SU-DHL-6 (cell line): ENCODE measurements around the gene CALML4.
"Not testable (repeated sequence)": the region's sequence is repeated elsewhere in the genome, so short reads cannot be mapped to it uniquely, and the experiment has no call there.

ENCODE experiments used
- H2AFZ ChIP-seq: fragments of 200-600 bp; sonication (generic); 2 replicates; pipeline ENCODE4 v1.6.1; 2014; ENCODE audit warnings: low read depth, mild to moderate bottlenecking, moderate library complexity, mixed read lengths, antibody characterized with exemption, low read length; ENCODE audit not compliant: severe bottlenecking
- H3F3A ChIP-seq: fragments of 200-600 bp; shearing (Covaris generic); 2 replicates; pipeline ENCODE4 v1.6.0; 2016; ENCODE audit warnings: antibody characterized with exemption, mild to moderate bottlenecking; ENCODE audit not compliant: insufficient read depth
- H3K27ac ChIP-seq: fragments of 200-600 bp; sonication (generic); 2 replicates; pipeline ENCODE4 v1.5.1; 2016; ENCODE audit warnings: low read depth, mild to moderate bottlenecking, low read length, moderate library complexity, mixed read lengths
- H3K27me3 ChIP-seq: fragments of 200-600 bp; sonication (generic), shearing (Covaris generic); 2 replicates; pipeline ENCODE4 v1.6.0; 2014; ENCODE audit warnings: mild to moderate bottlenecking, low read length
- H3K36me3 ChIP-seq: fragments of 200-600 bp; sonication (generic); 2 replicates; pipeline ENCODE4 v1.6.1; 2014; ENCODE audit warnings: mild to moderate bottlenecking, low read length, mixed read lengths
- H3K4me2 ChIP-seq: fragments of 300-600, 200-600 bp; shearing (Covaris generic), sonication (generic); 2 replicates; pipeline ENCODE4 v1.6.0; 2014; ENCODE audit warnings: low read length, low read depth, mild to moderate bottlenecking; ENCODE audit not compliant: poor library complexity, severe bottlenecking
- H3K4me3 ChIP-seq: fragments of 200-600 bp; sonication (generic); 2 replicates; pipeline ENCODE4 v1.5.1; 2014; ENCODE audit warnings: antibody characterized with exemption, low read length, mild to moderate bottlenecking, mixed read lengths; ENCODE audit not compliant: insufficient read depth, poor library complexity, severe bottlenecking
- H3K79me2 ChIP-seq: fragments of 200-600 bp; sonication (generic); 2 replicates; pipeline ENCODE4 v1.6.1; 2014; ENCODE audit warnings: mild to moderate bottlenecking, low read length, moderate library complexity; ENCODE audit not compliant: insufficient read depth
- H3K9ac ChIP-seq: fragments of 200-600 bp; sonication (generic); 2 replicates; pipeline ENCODE4 v1.7.0; 2014; ENCODE audit warnings: mild to moderate bottlenecking, low read length
- H3K9me2 ChIP-seq: fragments of 200-600 bp; sonication (generic); replicated peaks from 2 replicates; pipeline ENCODE4 v1.6.1; 2014; ENCODE audit warnings: low read length; ENCODE audit not compliant: insufficient read depth
- H3K9me3 ChIP-seq: fragments of 200-600 bp; sonication (generic); 2 replicates; pipeline ENCODE4 v1.6.1; 2014; ENCODE audit warnings: low read length, mixed read lengths; ENCODE audit not compliant: insufficient read depth
- H4K20me1 ChIP-seq: fragments of 200-600 bp; sonication (generic); 2 replicates; pipeline ENCODE4 v1.6.1; 2014; ENCODE audit warnings: low read depth, mild to moderate bottlenecking, antibody characterized with exemption, low read length, moderate library complexity, mixed read lengths
- CTCF ChIP-seq: fragments of 200-600 bp; sonication (generic); IDR thresholded peaks from one replicate; pipeline ENCODE4 v1.5.1; 2017; ENCODE audit warnings: antibody characterized with exemption, mild to moderate bottlenecking, low read length, moderate library complexity; ENCODE audit not compliant: insufficient read depth, poor library complexity, severe bottlenecking
- EZH2phosphoT487 ChIP-seq: fragments of 200-600 bp; sonication (generic), shearing (Covaris generic); conservative IDR thresholded peaks from 2 replicates; pipeline ENCODE4 v1.6.1; 2018; ENCODE audit warnings: mild to moderate bottlenecking, antibody characterized with exemption, low read length, moderate library complexity, mixed read lengths

The CALML4 gene

GRCh38 chr15:68203956-68204355, 1.2 kb downstream of the CALML4 start:
- no peak overlapping the region for H3K27ac ChIP-seq
- H2AFZ ChIP-seq = no peak overlapping the region
- H4K20me1 ChIP-seq = no peaks in the 10 kb centered on the region
- H3K9ac ChIP-seq = no peak overlapping the region
- H3K9me3 ChIP-seq = no peaks in the 10 kb centered on the region
- no peak overlapping the region for H3K4me2 ChIP-seq
- peaks cover 25% of the 10 kb centered on the region; the same call in 1 of the 2 replicates for H3K79me2 ChIP-seq
- no peak overlapping the region for H3K4me3 ChIP-seq
- no peaks in the 10 kb centered on the region for H3F3A ChIP-seq
- no peaks in the 10 kb centered on the region for H3K36me3 ChIP-seq
- TF ChIP-seq CTCF (no peak), EZH2phosphoT487 (no peak)
- H3K27me3 ChIP-seq = no peaks in the 10 kb centered on the region
- H3K9me2 ChIP-seq = no peaks in the 10 kb centered on the region

- H3K79me2 ChIP-seq = peaks cover 20% of the 10 kb centered on the region; the same call in 1 of the 2 replicates
- no peak overlapping the region for H2AFZ ChIP-seq
- H3K4me2 ChIP-seq = no peak overlapping the region
- no peak overlapping the region for H3K27ac ChIP-seq
- H3K9me3 ChIP-seq = no peaks in the 10 kb centered on the region
- no peaks in the 10 kb centered on the region for H4K20me1 ChIP-seq
- H3K9me2 ChIP-seq = no peaks in the 10 kb centered on the region
- TF ChIP-seq CTCF = no peak
- no peak for TF ChIP-seq EZH2phosphoT487
- no peak overlapping the region for H3K9ac ChIP-seq
- no peak overlapping the region for H3K4me3 ChIP-seq
- H3F3A ChIP-seq = no peaks in the 10 kb centered on the region
- no peaks in the 10 kb centered on the region for H3K36me3 ChIP-seq
- no peaks in the 10 kb centered on the region for H3K27me3 ChIP-seq
Observed at GRCh38 chr15:68203486-68203885, 1.6 kb downstream of the CALML4 start.

- H3K4me3 ChIP-seq, H3K27ac ChIP-seq, H3K9me2 ChIP-seq, H3K4me2 ChIP-seq, H4K20me1 ChIP-seq, H2AFZ ChIP-seq, H3K27me3 ChIP-seq, H3K9me3 ChIP-seq, H3K9ac ChIP-seq, H3K36me3 ChIP-seq, H3F3A ChIP-seq: not testable (repeated sequence)
- peaks cover 15% of the 10 kb centered on the region; the same call in 1 of the 2 replicates for H3K79me2 ChIP-seq
Observed at GRCh38 chr15:68202994-68203393, 2.1 kb downstream of the CALML4 start.

GRCh38 chr15:68201879-68202261, 3.3 kb downstream of the CALML4 start:
- Histone ChIP-seq H3F3A (no peaks in the 10 kb centered on the region), H3K27me3 (no peaks in the 10 kb centered on the region), H3K9me2 (no peaks in the 10 kb centered on the region), H3K4me3 (no peak overlapping the region), H3K9me3 (no peaks in the 10 kb centered on the region), H4K20me1 (no peaks in the 10 kb centered on the region), H2AFZ (no peak overlapping the region), H3K9ac (no peak overlapping the region), H3K27ac (no peak overlapping the region), H3K79me2 (peaks cover 7% of the 10 kb centered on the region; the same call in 1 of the 2 replicates), H3K36me3 (no peaks in the 10 kb centered on the region), H3K4me2 (no peak overlapping the region)
- no peak for TF ChIP-seq EZH2phosphoT487
- no peak for TF ChIP-seq CTCF
